Natural killer cell (primary cell): Measurements from ENCODE around the gene LRRC56. TPM values are rescaled to one million over a fixed set of nuclear protein-coding genes. Genes with fewer than 3 reads are reported as not detected.

ENCODE experiments used
- ATAC-seq, 3 donors: fragments of 150-1000 bp in 2 of 3; fragments of 200-7000 bp in 1 of 3; cut with Tn5 transposase; 1 replicate in 1 of 3; 2 replicates in 2 of 3; pipeline ENCODE4 v1.10.0; 2021; ENCODE audit warnings: mild to moderate bottlenecking in 2 of 3, moderate library complexity in 2 of 3
- DNase-seq, 2 donors: peaks; one replicate each; pipeline versions ENCODE4 v3.0.0 to v3.0.0-alpha.2; 2013 to 2021; ENCODE audit warnings: mixed read lengths in 1 of 2
- H3K27ac ChIP-seq: one replicate; pipeline ENCODE4 v1.5.1; 2013; ENCODE audit warnings: mild to moderate bottlenecking, low read length
- H3K27me3 ChIP-seq: one replicate; pipeline ENCODE4 v1.6.1; 2013; ENCODE audit warnings: low read length; ENCODE audit not compliant: control insufficient read depth, insufficient read depth
- H3K36me3 ChIP-seq: one replicate; pipeline ENCODE4 v1.6.1; 2013; ENCODE audit warnings: low read length; ENCODE audit not compliant: control insufficient read depth, insufficient read depth
- H3K4me1 ChIP-seq: one replicate; pipeline ENCODE4 v1.6.1; 2013; ENCODE audit warnings: low read length; ENCODE audit not compliant: control insufficient read depth, insufficient read depth
- H3K4me3 ChIP-seq: one replicate; pipeline ENCODE4 v1.5.1; 2013; ENCODE audit warnings: low read length
- H3K9me3 ChIP-seq: one replicate; pipeline ENCODE4 v1.6.1; 2013; ENCODE audit warnings: low read length; ENCODE audit not compliant: control insufficient read depth, insufficient read depth
- H3K27ac Mint-ChIP-seq, 2 donors: one replicate each; pipeline ENCODE4 v1.8.0; 2022; ENCODE audit warnings: mild to moderate bottlenecking in 2 of 2, mixed read lengths in 2 of 2, moderate library complexity in 1 of 2
- H3K27me3 Mint-ChIP-seq, 2 donors: one replicate each; pipeline ENCODE4 v1.8.0; 2022; ENCODE audit warnings: low read depth in 2 of 2, mixed read lengths in 2 of 2
- H3K36me3 Mint-ChIP-seq: one replicate; pipeline ENCODE4 v1.8.0; 2022; ENCODE audit warnings: mixed read lengths
- H3K4me1 Mint-ChIP-seq, 2 donors: one replicate each; pipeline ENCODE4 v1.8.0; 2022; ENCODE audit warnings: mixed read lengths in 2 of 2
- H3K4me3 Mint-ChIP-seq: one replicate; pipeline ENCODE4 v1.8.0; 2022; ENCODE audit warnings: mild to moderate bottlenecking, moderate library complexity, mixed read lengths
- H3K9me3 Mint-ChIP-seq, 2 donors: one replicate each; pipeline ENCODE4 v1.8.0; 2022; ENCODE audit warnings: mixed read lengths in 2 of 2
- CTCF ChIP-seq: fragments of 200-600 bp; IDR thresholded peaks from one replicate; pipeline ENCODE4 v1.8.0; 2022; ENCODE audit warnings: antibody characterized with exemption
- WGBS: methylation state at CpG from one replicate; pipeline ENCODE4 v1.1.7; 2013; ENCODE audit warnings: missing lambda C conversion rate; ENCODE audit not compliant: insufficient coverage; 5-methylcytosine and 5-hydroxymethylcytosine counted together
- intact Hi-C: fragments of 100-400 bp; cut with micrococcal nuclease; formaldehyde crosslinking; loops from one replicate; pipeline ENCODE4 v1.14.2; 2022
- total RNA-seq, 4 donors: library from RNA; stranded (reverse); fragments of 120-200 nt in 1 of 4; gene quantifications; one replicate each; pipeline versions ENCODE4 v1.2.3 to v1.2.4, GENCODE V29; 2013 to 2022

Gene LRRC56
- total RNA-seq, 3 donors from 2014 or later (not counting 1 experiment from before 2014, with no cell fraction given) = 1.5 to 2.4 (median 2.2) TPM

GRCh38 chr11:532527-532985, 4.8 kb upstream of the LRRC56 start:
- intact Hi-C loops = no loop called here
- Mint-ChIP-seq H3K27ac (no peak overlapping the region), H3K4me1 (peaks cover 0 to 18% of the 10 kb centered on the region in 2 donors), H3K27me3 (no peaks in the 10 kb centered on the region), H3K36me3 (no peaks in the 10 kb centered on the region), H3K4me3 (no peak overlapping the region), H3K9me3 (no peaks in the 10 kb centered on the region)
- no peaks in the 10 kb centered on the region for H3K27me3 ChIP-seq
- H3K4me3 ChIP-seq = no peak overlapping the region
- peaks cover 11% of the 10 kb centered on the region for H3K36me3 ChIP-seq
- DNase-seq (no peak), ATAC-seq (no peak)
- TF ChIP-seq CTCF = no peak
- no peak overlapping the region for H3K27ac ChIP-seq
- 95% methylated on average over 23 of the region's 23 CpGs for WGBS
- H3K9me3 ChIP-seq = no peaks in the 10 kb centered on the region
- peaks cover 26% of the 10 kb centered on the region for H3K4me1 ChIP-seq

GRCh38 chr11:532986-533585, 4.2 kb upstream of the LRRC56 start:
- H3K4me1 ChIP-seq = peaks cover 31% of the 10 kb centered on the region
- intact Hi-C loops = no loop called here
- Mint-ChIP-seq H3K9me3 (no peaks in the 10 kb centered on the region), H3K4me3 (no peak overlapping the region), H3K27me3 (no peaks in the 10 kb centered on the region), H3K4me1 (peaks cover 0 to 24% of the 10 kb centered on the region in 2 donors), H3K27ac (no peak overlapping the region), H3K36me3 (no peaks in the 10 kb centered on the region)
- no peak overlapping the region for H3K27ac ChIP-seq
- DNase-seq = no peak
- ATAC-seq = no peak
- WGBS = 97% methylated on average over 33 of the region's 33 CpGs
- H3K9me3 ChIP-seq = no peaks in the 10 kb centered on the region
- no peaks in the 10 kb centered on the region for H3K27me3 ChIP-seq
- TF ChIP-seq CTCF = no peak
- H3K4me3 ChIP-seq = no peak overlapping the region
- H3K36me3 ChIP-seq = peaks cover 11% of the 10 kb centered on the region

- Mint-ChIP-seq H3K4me1 (peaks cover 0 to 25% of the 10 kb centered on the region in 2 donors), H3K9me3 (no peaks in the 10 kb centered on the region), H3K27ac (no peak overlapping the region), H3K36me3 (no peaks in the 10 kb centered on the region), H3K4me3 (no peak overlapping the region), H3K27me3 (no peaks in the 10 kb centered on the region)
- Histone ChIP-seq H3K4me3 (no peak overlapping the region), H3K4me1 (peaks cover 37% of the 10 kb centered on the region), H3K36me3 (peaks cover 11% of the 10 kb centered on the region), H3K9me3 (no peaks in the 10 kb centered on the region), H3K27me3 (no peaks in the 10 kb centered on the region), H3K27ac (no peak overlapping the region)
- WGBS = 97% methylated on average over 37 of the region's 37 CpGs
- DNase-seq = no peak
- no peak for ATAC-seq
- intact Hi-C loops = no loop called here
- TF ChIP-seq CTCF = no peak
Measured at GRCh38 chr11:533586-534395, 3.5 kb upstream of the LRRC56 start.
